Lower lobe of right lung (tissue), 2 donors: ENCODE results near the gene NEDD4. TPM values are rescaled to one million over a fixed set of nuclear protein-coding genes. Genes with fewer than 3 reads are reported as not detected.

Source experiments
- ATAC-seq, 2 donors: fragments of 200-7000 bp; cut with Tn5 transposase; one replicate each; pipeline ENCODE4 v1.9.1; 2020 to 2022; ENCODE audit warnings: mild to moderate bottlenecking in 2 of 2, moderate library complexity in 2 of 2
- DNase-seq: peaks from one replicate; pipeline ENCODE4 v3.0.0-alpha.2; 2020
- H3K27ac ChIP-seq: fragments of 200-600 bp; one replicate; pipeline ENCODE4 v1.8.0; 2022
- H3K27me3 ChIP-seq: fragments of 200-600 bp; one replicate; pipeline ENCODE4 v1.8.0; 2022; ENCODE audit warnings: low read depth
- H3K36me3 ChIP-seq: fragments of 200-600 bp; one replicate; pipeline ENCODE4 v1.8.0; 2022; ENCODE audit warnings: mild to moderate bottlenecking
- H3K4me1 ChIP-seq: fragments of 200-600 bp; one replicate; pipeline ENCODE4 v1.8.0; 2022
- H3K4me3 ChIP-seq: fragments of 200-600 bp; one replicate; pipeline ENCODE4 v1.8.0; 2022; ENCODE audit warnings: mild to moderate bottlenecking
- H3K9me3 ChIP-seq: fragments of 200-600 bp; one replicate; pipeline ENCODE4 v1.8.0; 2022
- CTCF ChIP-seq: fragments of 200-600 bp; IDR thresholded peaks from one replicate; pipeline ENCODE4 v1.8.0; 2022; ENCODE audit warnings: antibody characterized with exemption, mild to moderate bottlenecking
- intact Hi-C: fragments of 100-400 bp; cut with DNase I; formaldehyde crosslinking; loops from one replicate; pipeline ENCODE4 v1.11.0; 2022
- total RNA-seq: library from RNA; stranded (reverse); fragmentation: NEBNext Ultra II Directional; extraction: Animal tissue kit (Norgen Biotek cat#: 25700); gene quantifications from one replicate; pipeline ENCODE4 v1.2.1, GENCODE V29; 2021
- donor health status: DM: no; HTN: yes; CAD: no; lungs with severe emphysema.

NEDD4 gene
- total RNA-seq, 1 donor from 2014 or later, result 16.5 TPM

DNA sequence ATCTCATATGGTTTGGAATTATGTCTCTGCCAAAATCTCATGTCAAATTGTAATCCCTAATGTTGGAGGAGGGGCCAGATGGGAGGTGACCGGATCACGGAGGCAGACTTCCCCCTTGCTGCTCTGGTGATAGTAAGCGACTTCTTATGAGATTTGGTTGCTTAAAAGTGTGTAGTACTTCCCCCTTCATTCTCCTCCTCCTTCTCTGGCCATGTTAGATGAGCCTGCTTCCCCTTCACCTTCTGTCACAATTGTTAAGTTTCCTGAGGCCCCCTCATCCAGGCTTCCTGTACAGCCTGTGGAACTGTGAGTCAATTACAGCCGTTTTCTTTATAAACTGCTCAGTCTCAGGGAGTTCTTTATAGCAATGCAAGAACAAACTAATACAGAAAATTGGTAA, 51.1 kb downstream of the NEDD4 start:
- Histone ChIP-seq H3K4me3 (no peak overlapping the region), H3K27ac (no peak overlapping the region), H3K36me3 (no peaks in the 10 kb centered on the region), H3K27me3 (no peaks in the 10 kb centered on the region), H3K4me1 (no peaks in the 10 kb centered on the region), H3K9me3 (peaks cover 8% of the 10 kb centered on the region)
- DNase-seq (no peak), ATAC-seq (no peak)
- intact Hi-C loops, result no loop called here
- no peak for TF ChIP-seq CTCF

- peaks cover 8% of the 10 kb centered on the region for H3K9me3 ChIP-seq
- H3K4me3 ChIP-seq, result no peak overlapping the region
- ATAC-seq, result no peak
- H3K27ac ChIP-seq, result no peak overlapping the region
- H3K36me3 ChIP-seq, result no peaks in the 10 kb centered on the region
- no peak for TF ChIP-seq CTCF
- H3K27me3 ChIP-seq, result no peaks in the 10 kb centered on the region
- intact Hi-C loops, result no loop called here
- no peaks in the 10 kb centered on the region for H3K4me1 ChIP-seq
- no peak for DNase-seq
Observed at GRCh38 chr15:55937040-55937439, 56.4 kb downstream of the NEDD4 start.

DNA sequence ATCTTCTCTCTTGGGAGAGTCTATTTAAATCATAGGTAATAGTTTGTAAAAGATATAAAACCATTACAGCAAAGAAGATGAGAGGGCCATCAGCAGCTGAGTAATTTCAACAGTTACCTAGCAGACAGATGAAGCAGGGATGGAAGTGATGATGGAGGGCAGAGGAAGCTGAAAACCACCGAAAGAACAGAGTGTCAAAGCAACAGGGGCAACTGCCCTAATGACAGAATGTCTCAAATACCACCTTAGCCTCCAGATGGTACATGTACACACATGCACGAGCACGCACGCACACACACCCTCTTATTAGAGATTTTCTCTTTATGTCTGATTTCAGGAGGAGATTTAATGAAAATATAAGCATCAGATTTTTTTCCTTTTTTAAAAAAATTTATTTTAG, 64.5 kb downstream of the NEDD4 start:
- H3K4me1 ChIP-seq, result no peaks in the 10 kb centered on the region
- no peaks in the 10 kb centered on the region for H3K9me3 ChIP-seq
- H3K27me3 ChIP-seq, result no peaks in the 10 kb centered on the region
- TF ChIP-seq CTCF, result no peak
- DNase-seq, result no peak
- no peak overlapping the region for H3K4me3 ChIP-seq
- ATAC-seq, result no peak
- no peaks in the 10 kb centered on the region for H3K36me3 ChIP-seq
- H3K27ac ChIP-seq, result no peak overlapping the region
- intact Hi-C loops, result no loop called here

- Histone ChIP-seq H3K9me3 (no peaks in the 10 kb centered on the region), H3K4me1 (peaks cover 13% of the 10 kb centered on the region), H3K36me3 (no peaks in the 10 kb centered on the region), H3K27ac (no peak overlapping the region), H3K27me3 (no peaks in the 10 kb centered on the region), H3K4me3 (no peak overlapping the region)
- intact Hi-C loops, result no loop called here
- DNase-seq, result no peak
- TF ChIP-seq CTCF, result no peak
- ATAC-seq, result no peak
Observed at GRCh38 chr15:55921744-55922143, 71.7 kb downstream of the NEDD4 start.

DNA sequence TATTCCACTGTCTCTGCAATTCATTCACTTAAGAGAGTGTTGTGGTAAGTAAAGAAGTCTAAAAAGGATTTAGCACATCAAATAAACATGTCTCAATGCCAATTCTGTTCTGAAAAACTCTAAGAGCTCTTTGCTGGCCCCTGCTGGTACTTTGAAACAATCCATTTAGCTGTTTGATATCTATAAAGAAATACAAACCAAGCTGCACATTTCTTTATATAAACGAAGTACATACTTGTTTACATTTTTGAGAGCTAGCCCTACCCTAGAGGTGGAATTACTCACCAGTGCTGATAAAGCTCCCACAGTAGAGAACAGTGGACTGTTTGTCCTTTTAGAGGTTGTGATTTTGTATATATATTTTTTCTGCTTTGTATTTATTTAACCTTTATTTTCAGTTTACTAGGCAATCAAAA, 75.5 kb downstream of the NEDD4 start:
- intact Hi-C loops, result no loop called here
- peak; percentile 79 to 89 for ATAC-seq

More for the DNA sequence above, 75.5 kb downstream of the NEDD4 start:
- Histone ChIP-seq H3K27ac (no peak overlapping the region), H3K4me3 (no peak overlapping the region), H3K9me3 (no peaks in the 10 kb centered on the region), H3K4me1 (peaks cover 13% of the 10 kb centered on the region), H3K36me3 (no peaks in the 10 kb centered on the region), H3K27me3 (no peaks in the 10 kb centered on the region)
- peak; percentile 65 for TF ChIP-seq CTCF
- DNase-seq, result no peak
